H1 (cell line): ENCODE measurements around the gene PTPRR. TPM values are rescaled to one million over a fixed set of nuclear protein-coding genes. Genes with fewer than 3 reads are reported as not detected.

Source experiments
- BRCA1 ChIP-seq: IDR thresholded peaks from 2 replicates; pipeline ENCODE4 v1.6.1; 2012; ENCODE audit warnings: low read depth, low read length, improper control_type of control experiment
- KDM1A ChIP-seq: fragments of 200-600, 300-600 bp; sonication (generic); IDR thresholded peaks from 2 replicates; pipeline ENCODE4 v1.7.1; 2016; ENCODE audit warnings: mild to moderate bottlenecking, low read length, borderline replicate concordance
- MAFK ChIP-seq: IDR thresholded peaks from 2 replicates; pipeline ENCODE4 v1.6.1; 2012; ENCODE audit warnings: low read depth, mild to moderate bottlenecking, improper control_type of control experiment, low read length
- SAP30 ChIP-seq: fragments of 300-600 bp; sonication (generic); IDR thresholded peaks from 2 replicates; pipeline ENCODE4 v1.7.1; 2012; ENCODE audit warnings: low read length, moderate library complexity, mild to moderate bottlenecking, inconsistent platforms; ENCODE audit not compliant: insufficient read depth, insufficient replicate concordance
- polyA plus RNA-seq, 7 experiments: library from polyadenylated mRNA; depleted of rRNA in 3 of 7; stranded (reverse) in 5 of 7; unstranded in 2 of 7; fragments of >200 nt in 5 of 7; fragments of 200-250 nt in 2 of 7; gene quantifications; 1 replicate in 5 of 7; 2 replicates in 1 of 7; 4 replicates in 1 of 7; pipeline versions ENCODE4 v1.2.1 to v1.2.3, GENCODE V29; 2011 to 2013; ENCODE audit warnings: missing spikeins in 2 of 7, mixed read lengths in 2 of 7
- total RNA-seq: library from RNA; stranded (reverse); fragmentation: NEBNext Ultra II Directional; extraction: Animal tissue kit (Norgen Biotek cat#: 25700); gene quantifications from 2 replicates; pipeline ENCODE4 v1.2.1, GENCODE V29; 2021

The PTPRR gene
- total and polyA plus RNA-seq, 2 of the 8 experiments (the other 6 are each of a cell fraction or from before 2014, with no cell fraction given), result 0.07 to 0.35 TPM

DNA sequence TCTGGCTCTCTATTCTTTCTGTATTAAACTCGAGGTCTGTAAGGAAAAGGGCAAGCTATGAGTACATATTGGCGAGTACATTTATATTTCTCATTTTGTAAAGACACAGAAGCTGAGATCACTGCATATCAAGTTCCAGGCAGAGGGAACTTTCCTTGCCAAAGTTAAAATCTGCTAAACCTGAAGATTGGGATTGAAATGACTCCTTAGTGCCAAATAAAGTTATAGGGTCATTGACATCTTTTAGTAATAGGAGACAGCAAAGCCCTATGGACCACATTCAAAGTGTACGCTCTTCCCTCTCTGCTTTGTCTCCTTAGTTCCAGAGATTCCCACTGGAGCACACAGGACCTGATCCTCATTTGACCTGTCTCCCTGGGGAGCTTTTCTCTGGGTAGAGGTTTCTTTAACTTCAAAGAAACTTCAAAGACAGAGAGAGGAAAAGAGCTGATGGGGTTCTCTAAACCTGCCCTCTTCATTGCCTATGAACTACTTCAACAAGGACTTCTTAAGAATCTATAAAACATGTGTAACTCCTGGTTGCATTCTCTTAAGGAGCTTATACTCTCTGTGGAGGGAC is 42.6 kb upstream of the PTPRR start (continued):
- no peak for TF ChIP-seq BRCA1
- TF ChIP-seq SAP30, result no peak
- no peak for TF ChIP-seq MAFK
- TF ChIP-seq KDM1A, result no peak
